Gastrocnemius medialis (tissue), 4 donors: ENCODE measurements around the gene RNF31.

Experiments
- POLR2A ChIP-seq, 2 donors: fragments of 450-650 bp; IDR thresholded peaks; one replicate each; pipeline ENCODE4 v1.6.1; 2017; ENCODE audit warnings: antibody characterized with exemption in 2 of 2, mild to moderate bottlenecking in 2 of 2, moderate library complexity in 2 of 2
- TF ChIP-seq, protein P1 (sequence below), 5 experiments: fragments of 450-650 bp in 3 of 5; fragments of 200-600 bp in 2 of 5; sonication (generic) in 2 of 5; IDR thresholded peaks in 4 of 5; conservative IDR thresholded peaks in 1 of 5; 1 replicate in 4 of 5; 2 replicates in 1 of 5; pipeline ENCODE4 v1.5.1; 2016 to 2019; ENCODE audit warnings: antibody characterized with exemption in 5 of 5, mild to moderate bottlenecking in 3 of 5, moderate library complexity in 3 of 5

GRCh38 chr14:24110523-24110922, 36.8 kb upstream of the RNF31 start:
- TF ChIP-seq, protein P1, sequence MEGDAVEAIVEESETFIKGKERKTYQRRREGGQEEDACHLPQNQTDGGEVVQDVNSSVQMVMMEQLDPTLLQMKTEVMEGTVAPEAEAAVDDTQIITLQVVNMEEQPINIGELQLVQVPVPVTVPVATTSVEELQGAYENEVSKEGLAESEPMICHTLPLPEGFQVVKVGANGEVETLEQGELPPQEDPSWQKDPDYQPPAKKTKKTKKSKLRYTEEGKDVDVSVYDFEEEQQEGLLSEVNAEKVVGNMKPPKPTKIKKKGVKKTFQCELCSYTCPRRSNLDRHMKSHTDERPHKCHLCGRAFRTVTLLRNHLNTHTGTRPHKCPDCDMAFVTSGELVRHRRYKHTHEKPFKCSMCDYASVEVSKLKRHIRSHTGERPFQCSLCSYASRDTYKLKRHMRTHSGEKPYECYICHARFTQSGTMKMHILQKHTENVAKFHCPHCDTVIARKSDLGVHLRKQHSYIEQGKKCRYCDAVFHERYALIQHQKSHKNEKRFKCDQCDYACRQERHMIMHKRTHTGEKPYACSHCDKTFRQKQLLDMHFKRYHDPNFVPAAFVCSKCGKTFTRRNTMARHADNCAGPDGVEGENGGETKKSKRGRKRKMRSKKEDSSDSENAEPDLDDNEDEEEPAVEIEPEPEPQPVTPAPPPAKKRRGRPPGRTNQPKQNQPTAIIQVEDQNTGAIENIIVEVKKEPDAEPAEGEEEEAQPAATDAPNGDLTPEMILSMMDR (IDR thresholded peaks at IDR 0.05 in 4 of 5, conservative IDR thresholded peaks at IDR 0.05 in 1 of 5) = no peak
- TF ChIP-seq POLR2A (IDR thresholded peaks at IDR 0.05) = no peak
